GM12878 (cell line): Measurements from ENCODE around the gene NTM.

Experiments
- BHLHE40 ChIP-seq, 2 experiments: fragments of 450-650 bp in 1 of 2; IDR thresholded peaks; 2 replicates each; pipeline ENCODE4 v1.6.1; 2011 to 2017; ENCODE audit warnings: low read depth in 2 of 2, borderline replicate concordance in 1 of 2, improper control_type of control experiment in 1 of 2, low read length in 1 of 2, mild to moderate bottlenecking in 1 of 2
- CHD2 ChIP-seq: IDR thresholded peaks from 2 replicates; pipeline ENCODE4 v1.6.1; 2011; ENCODE audit warnings: low read depth, low read length, improper control_type of control experiment, borderline replicate concordance
- EGR1 ChIP-seq, 2 experiments: IDR thresholded peaks; 1 replicate in 1 of 2; 2 replicates in 1 of 2; pipeline ENCODE4 v1.6.1; 2011 to 2012; ENCODE audit warnings: low read depth in 2 of 2, low read length in 2 of 2, borderline replicate concordance in 1 of 2, mild to moderate bottlenecking in 1 of 2, moderate library complexity in 1 of 2
- HDAC6 ChIP-seq: fragments of 200-600 bp; sonication (generic); IDR thresholded peaks from one replicate; pipeline ENCODE4 v1.8.0; 2017; ENCODE audit warnings: antibody characterized with exemption; ENCODE audit not compliant: unreplicated experiment
- NFIC ChIP-seq: IDR thresholded peaks from 2 replicates; pipeline ENCODE4 v1.6.1; 2012; ENCODE audit warnings: low read depth, mild to moderate bottlenecking, inconsistent platforms, low read length, moderate library complexity
- POLR2A ChIP-seq: IDR thresholded peaks from 2 replicates; pipeline ENCODE4 v1.6.1; 2011; ENCODE audit warnings: low read depth, mild to moderate bottlenecking, low read length
- RAD21 ChIP-seq: IDR thresholded peaks from 2 replicates; pipeline ENCODE4 v1.6.1; 2011; ENCODE audit warnings: mild to moderate bottlenecking, low read depth, low read length, moderate library complexity; ENCODE audit not compliant: insufficient read depth
- TAF1 ChIP-seq: IDR thresholded peaks from 2 replicates; pipeline ENCODE4 v1.6.1; 2011; ENCODE audit warnings: mild to moderate bottlenecking, low read depth, low read length, borderline replicate concordance
- ZNF217 ChIP-seq: fragments of 450-650 bp; IDR thresholded peaks from 2 replicates; pipeline ENCODE4 v1.6.1; 2017; ENCODE audit warnings: antibody characterized with exemption, mild to moderate bottlenecking
- TF ChIP-seq, protein P1 (sequence below): IDR thresholded peaks from 2 replicates; pipeline ENCODE4 v1.6.1; 2012; ENCODE audit warnings: low read depth, low read length, improper control_type of control experiment
- TF ChIP-seq, protein P2 (sequence below), 3 experiments: IDR thresholded peaks in 2 of 3; conservative IDR thresholded peaks in 1 of 3; 2 replicates each; pipeline ENCODE4 v1.5.1; 2011; ENCODE audit warnings: low read depth in 3 of 3, low read length in 3 of 3, mild to moderate bottlenecking in 3 of 3, control low read depth in 2 of 3, moderate library complexity in 2 of 3, inconsistent platforms in 1 of 3, mixed read lengths in 1 of 3; ENCODE audit not compliant: control insufficient read depth in 2 of 3, insufficient read depth in 1 of 3; ENCODE audit errors: extremely low read depth in 1 of 3
- TF ChIP-seq, protein P3 (sequence below): IDR thresholded peaks from 2 replicates; pipeline ENCODE4 v1.6.1; 2011; ENCODE audit warnings: low read depth, mild to moderate bottlenecking, low read length, moderate library complexity, borderline replicate concordance; ENCODE audit errors: extremely low read depth
- TF ChIP-seq, protein P4 (sequence below): IDR thresholded peaks from 2 replicates; pipeline ENCODE4 v1.6.1; 2012; ENCODE audit warnings: mild to moderate bottlenecking, low read depth, low read length
- TF ChIP-seq, protein P5 (sequence below): fragments of 450-650 bp; IDR thresholded peaks from 2 replicates; pipeline ENCODE4 v1.6.1; 2017; ENCODE audit warnings: mild to moderate bottlenecking

DNA sequence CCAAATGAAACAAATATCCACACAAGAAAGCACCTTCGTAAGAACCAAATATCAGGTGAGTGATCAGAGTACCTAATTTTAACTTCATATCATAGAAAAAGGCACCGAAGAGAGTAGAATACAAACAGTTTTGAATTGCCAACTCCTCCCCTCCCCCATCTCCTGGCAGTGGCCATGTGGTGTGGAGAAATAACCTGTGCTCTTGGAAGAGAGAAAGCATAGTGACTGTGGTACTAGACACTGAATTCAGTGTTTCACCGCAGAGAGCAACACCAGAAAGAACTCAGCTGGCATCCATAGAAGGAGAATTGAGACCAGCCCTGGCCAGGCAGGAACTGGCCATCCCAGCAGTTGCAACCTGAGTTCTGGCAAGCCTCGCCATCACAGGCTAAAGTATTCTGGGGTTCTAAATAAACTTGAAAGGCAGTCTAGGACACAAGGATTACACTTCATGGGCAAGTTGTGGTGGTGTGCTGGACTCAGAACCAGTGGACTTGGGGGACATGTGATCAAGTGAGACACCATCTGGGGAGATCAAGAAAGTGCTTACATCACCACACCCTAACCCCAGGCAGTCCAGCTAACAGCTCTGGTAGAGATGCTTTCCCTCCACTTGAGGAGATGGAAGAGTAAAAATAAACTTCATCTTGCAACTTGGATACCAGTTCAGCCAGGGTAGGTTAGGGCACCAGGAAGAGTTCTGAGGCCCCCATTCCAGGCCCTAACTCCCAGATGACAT is 1003.2 kb downstream of the NTM start:
- TF ChIP-seq, protein P1, sequence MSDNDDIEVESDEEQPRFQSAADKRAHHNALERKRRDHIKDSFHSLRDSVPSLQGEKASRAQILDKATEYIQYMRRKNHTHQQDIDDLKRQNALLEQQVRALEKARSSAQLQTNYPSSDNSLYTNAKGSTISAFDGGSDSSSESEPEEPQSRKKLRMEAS: no peak
- TF ChIP-seq CHD2 (no peak), RAD21 (no peak), EGR1 (IDR thresholded peaks at IDR 0.05; ENCODE audit: borderline replicate concordance in 1 of 2, low read depth in 2 of 2, low read length in 2 of 2) (no peak), TAF1 (no peak), ZNF217 (no peak), NFIC (no peak), BHLHE40 (IDR thresholded peaks at IDR 0.05; ENCODE audit: borderline replicate concordance in 1 of 2, low read depth in 2 of 2, low read length in 1 of 2) (no peak), POLR2A (no peak), HDAC6 (no peak)
- TF ChIP-seq, protein P2, sequence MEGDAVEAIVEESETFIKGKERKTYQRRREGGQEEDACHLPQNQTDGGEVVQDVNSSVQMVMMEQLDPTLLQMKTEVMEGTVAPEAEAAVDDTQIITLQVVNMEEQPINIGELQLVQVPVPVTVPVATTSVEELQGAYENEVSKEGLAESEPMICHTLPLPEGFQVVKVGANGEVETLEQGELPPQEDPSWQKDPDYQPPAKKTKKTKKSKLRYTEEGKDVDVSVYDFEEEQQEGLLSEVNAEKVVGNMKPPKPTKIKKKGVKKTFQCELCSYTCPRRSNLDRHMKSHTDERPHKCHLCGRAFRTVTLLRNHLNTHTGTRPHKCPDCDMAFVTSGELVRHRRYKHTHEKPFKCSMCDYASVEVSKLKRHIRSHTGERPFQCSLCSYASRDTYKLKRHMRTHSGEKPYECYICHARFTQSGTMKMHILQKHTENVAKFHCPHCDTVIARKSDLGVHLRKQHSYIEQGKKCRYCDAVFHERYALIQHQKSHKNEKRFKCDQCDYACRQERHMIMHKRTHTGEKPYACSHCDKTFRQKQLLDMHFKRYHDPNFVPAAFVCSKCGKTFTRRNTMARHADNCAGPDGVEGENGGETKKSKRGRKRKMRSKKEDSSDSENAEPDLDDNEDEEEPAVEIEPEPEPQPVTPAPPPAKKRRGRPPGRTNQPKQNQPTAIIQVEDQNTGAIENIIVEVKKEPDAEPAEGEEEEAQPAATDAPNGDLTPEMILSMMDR (IDR thresholded peaks at IDR 0.05 in 2 of 3, conservative IDR thresholded peaks at IDR 0.05 in 1 of 3; ENCODE audit: control insufficient read depth in 2 of 3, extremely low read depth in 1 of 3, insufficient read depth in 1 of 3, low read depth in 3 of 3, low read length in 3 of 3): no peak
- TF ChIP-seq, protein P3, sequence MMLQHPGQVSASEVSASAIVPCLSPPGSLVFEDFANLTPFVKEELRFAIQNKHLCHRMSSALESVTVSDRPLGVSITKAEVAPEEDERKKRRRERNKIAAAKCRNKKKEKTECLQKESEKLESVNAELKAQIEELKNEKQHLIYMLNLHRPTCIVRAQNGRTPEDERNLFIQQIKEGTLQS: no peak
- TF ChIP-seq, protein P4, sequence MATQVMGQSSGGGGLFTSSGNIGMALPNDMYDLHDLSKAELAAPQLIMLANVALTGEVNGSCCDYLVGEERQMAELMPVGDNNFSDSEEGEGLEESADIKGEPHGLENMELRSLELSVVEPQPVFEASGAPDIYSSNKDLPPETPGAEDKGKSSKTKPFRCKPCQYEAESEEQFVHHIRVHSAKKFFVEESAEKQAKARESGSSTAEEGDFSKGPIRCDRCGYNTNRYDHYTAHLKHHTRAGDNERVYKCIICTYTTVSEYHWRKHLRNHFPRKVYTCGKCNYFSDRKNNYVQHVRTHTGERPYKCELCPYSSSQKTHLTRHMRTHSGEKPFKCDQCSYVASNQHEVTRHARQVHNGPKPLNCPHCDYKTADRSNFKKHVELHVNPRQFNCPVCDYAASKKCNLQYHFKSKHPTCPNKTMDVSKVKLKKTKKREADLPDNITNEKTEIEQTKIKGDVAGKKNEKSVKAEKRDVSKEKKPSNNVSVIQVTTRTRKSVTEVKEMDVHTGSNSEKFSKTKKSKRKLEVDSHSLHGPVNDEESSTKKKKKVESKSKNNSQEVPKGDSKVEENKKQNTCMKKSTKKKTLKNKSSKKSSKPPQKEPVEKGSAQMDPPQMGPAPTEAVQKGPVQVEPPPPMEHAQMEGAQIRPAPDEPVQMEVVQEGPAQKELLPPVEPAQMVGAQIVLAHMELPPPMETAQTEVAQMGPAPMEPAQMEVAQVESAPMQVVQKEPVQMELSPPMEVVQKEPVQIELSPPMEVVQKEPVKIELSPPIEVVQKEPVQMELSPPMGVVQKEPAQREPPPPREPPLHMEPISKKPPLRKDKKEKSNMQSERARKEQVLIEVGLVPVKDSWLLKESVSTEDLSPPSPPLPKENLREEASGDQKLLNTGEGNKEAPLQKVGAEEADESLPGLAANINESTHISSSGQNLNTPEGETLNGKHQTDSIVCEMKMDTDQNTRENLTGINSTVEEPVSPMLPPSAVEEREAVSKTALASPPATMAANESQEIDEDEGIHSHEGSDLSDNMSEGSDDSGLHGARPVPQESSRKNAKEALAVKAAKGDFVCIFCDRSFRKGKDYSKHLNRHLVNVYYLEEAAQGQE: no peak
- TF ChIP-seq, protein P5, sequence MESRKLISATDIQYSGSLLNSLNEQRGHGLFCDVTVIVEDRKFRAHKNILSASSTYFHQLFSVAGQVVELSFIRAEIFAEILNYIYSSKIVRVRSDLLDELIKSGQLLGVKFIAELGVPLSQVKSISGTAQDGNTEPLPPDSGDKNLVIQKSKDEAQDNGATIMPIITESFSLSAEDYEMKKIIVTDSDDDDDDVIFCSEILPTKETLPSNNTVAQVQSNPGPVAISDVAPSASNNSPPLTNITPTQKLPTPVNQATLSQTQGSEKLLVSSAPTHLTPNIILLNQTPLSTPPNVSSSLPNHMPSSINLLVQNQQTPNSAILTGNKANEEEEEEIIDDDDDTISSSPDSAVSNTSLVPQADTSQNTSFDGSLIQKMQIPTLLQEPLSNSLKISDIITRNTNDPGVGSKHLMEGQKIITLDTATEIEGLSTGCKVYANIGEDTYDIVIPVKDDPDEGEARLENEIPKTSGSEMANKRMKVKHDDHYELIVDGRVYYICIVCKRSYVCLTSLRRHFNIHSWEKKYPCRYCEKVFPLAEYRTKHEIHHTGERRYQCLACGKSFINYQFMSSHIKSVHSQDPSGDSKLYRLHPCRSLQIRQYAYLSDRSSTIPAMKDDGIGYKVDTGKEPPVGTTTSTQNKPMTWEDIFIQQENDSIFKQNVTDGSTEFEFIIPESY: no peak
